Kidney tubule cell (primary cell): ENCODE measurements around the gene CIART.
"Not testable (repeated sequence)": the region's sequence is repeated elsewhere in the genome, so short reads cannot be mapped to it uniquely, and the experiment has no call there.

Source experiments
- DNase-seq: peaks from one replicate; pipeline ENCODE4 v3.0.0-alpha.2; 2018; ENCODE audit warnings: low spot score

Gene CIART

GRCh38 chr1:150281758-150282557, at the start of gene CIART:
Gene CIART, plus strand, starts transcription at chr1:150282554. Its CDS starts 714 bp downstream, at chr1:150283268.
- peak; percentile 99 for DNase-seq

- DNase-seq, result not testable (repeated sequence)
Observed at GRCh38 chr1:150232921-150233320, 49.4 kb upstream of the CIART start.

GRCh38 chr1:150233359-150234308, 48.7 kb upstream of the CIART start:
- peak; percentile 25 for DNase-seq

GRCh38 chr1:150234309-150234565, 48.1 kb upstream of the CIART start:
- DNase-seq, result no peak

GRCh38 chr1:150234566-150235293, 47.6 kb upstream of the CIART start:
- peak; percentile 85 for DNase-seq

- peak; percentile 3 for DNase-seq
Observed at GRCh38 chr1:150235294-150235851, 47.0 kb upstream of the CIART start.

- peak; percentile 99 for DNase-seq
Observed at GRCh38 chr1:150235852-150236613, 46.3 kb upstream of the CIART start, which contains the start of gene ANP32E. Gene ANP32E, minus strand, starts transcription at chr1:150236112. Its CDS starts 326 bp downstream, at chr1:150235786.

- DNase-seq, result no peak
Observed at GRCh38 chr1:150236614-150237100, 45.7 kb upstream of the CIART start.

- DNase-seq, result not testable (repeated sequence)
Observed at GRCh38 chr1:150237176-150237575, 45.2 kb upstream of the CIART start.

GRCh38 chr1:150237746-150238145, 44.6 kb upstream of the CIART start:
- DNase-seq, result no peak

- DNase-seq, result no peak
Observed at GRCh38 chr1:150243003-150243402, 39.4 kb upstream of the CIART start.

- no peak for DNase-seq
Observed at GRCh38 chr1:150249936-150250335, 32.4 kb upstream of the CIART start.

- DNase-seq, result no peak
Observed at GRCh38 chr1:150256198-150256553, 26.2 kb upstream of the CIART start.

- DNase-seq, result no peak
Observed at GRCh38 chr1:150256554-150257341, 25.6 kb upstream of the CIART start.

- DNase-seq, result no peak
Observed at GRCh38 chr1:150257624-150258585, 24.4 kb upstream of the CIART start, which contains the start of gene CA14. Gene CA14, plus strand, starts transcription at chr1:150257774. Its CDS starts 355 bp downstream, at chr1:150258129.

GRCh38 chr1:150259217-150259616, 23.1 kb upstream of the CIART start:
- DNase-seq, result no peak

GRCh38 chr1:150259758-150260669, 22.3 kb upstream of the CIART start:
- peak; percentile 52 for DNase-seq

GRCh38 chr1:150261367-150261766, 21.0 kb upstream of the CIART start:
- no peak for DNase-seq
